HG02885 (cell line): Measurements from ENCODE around the gene GFRA4.

ENCODE experiments used
- ATAC-seq: cut with Tn5 transposase; IDR thresholded peaks from one replicate; pipeline ENCODE4 v1.9.1; 2021; ENCODE audit warnings: mild to moderate bottlenecking; ENCODE audit not compliant: unreplicated experiment, poor library complexity

The GFRA4 gene

GRCh38 chr20:3696200-3696599 is 33.0 kb upstream of the GFRA4 start:
- no peak for ATAC-seq

- ATAC-seq, result no peak
Measured at GRCh38 chr20:3694864-3695263, 31.7 kb upstream of the GFRA4 start.

GRCh38 chr20:3693376-3693775 is 30.2 kb upstream of the GFRA4 start:
- ATAC-seq, result no peak

DNA sequence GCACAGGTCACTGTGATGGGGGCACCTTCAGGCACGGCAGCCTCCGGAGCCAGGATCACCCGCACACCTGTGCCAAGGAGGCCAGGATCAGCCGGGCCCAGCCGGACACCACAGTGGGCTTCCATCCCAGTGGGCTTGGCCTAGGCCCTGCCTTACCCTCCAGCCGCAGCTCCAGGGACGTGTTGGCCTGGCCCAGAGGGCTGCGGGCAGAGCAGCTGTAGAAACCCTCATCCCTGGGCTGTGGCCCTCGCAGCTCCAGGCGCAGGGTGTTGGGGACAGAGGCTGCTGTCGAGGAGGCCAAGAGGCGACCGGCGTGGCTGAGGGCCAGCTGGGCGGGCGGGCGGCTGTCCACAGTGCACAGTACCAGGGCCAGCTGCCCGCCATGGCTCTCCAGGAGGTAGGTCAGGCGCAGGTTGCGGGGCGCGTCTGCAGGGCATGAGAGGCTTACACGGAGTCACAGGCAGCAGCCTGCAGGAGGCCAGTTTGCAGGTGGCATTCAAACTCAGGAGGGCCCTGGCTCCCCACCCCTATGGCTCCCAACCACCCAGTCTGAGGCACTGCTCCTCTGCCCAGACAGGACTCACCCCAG is 29.6 kb upstream of the GFRA4 start:
- ATAC-seq, result no peak

DNA sequence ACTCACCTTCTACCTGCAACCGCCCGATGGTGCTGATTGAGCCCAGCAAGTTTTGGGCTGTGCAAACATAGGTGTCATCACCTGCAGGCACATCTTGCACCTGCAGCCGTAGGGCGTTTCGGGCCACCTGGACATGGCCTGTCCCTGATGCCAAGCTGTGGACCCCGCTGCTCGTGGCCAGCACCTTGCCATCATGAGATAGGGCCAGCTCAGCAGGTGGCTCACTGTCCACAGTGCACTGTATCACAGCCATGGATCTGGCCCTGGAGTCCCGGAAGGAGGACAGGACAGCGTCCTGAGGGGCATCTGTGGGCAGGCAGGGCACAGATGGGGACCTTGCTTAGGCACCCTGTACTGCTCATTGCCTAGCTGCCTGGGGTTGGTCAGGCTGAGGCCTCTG is 28.7 kb upstream of the GFRA4 start:
- ATAC-seq, result no peak

- no peak for ATAC-seq
Measured at GRCh38 chr20:3691306-3691705, 28.1 kb upstream of the GFRA4 start.

GRCh38 chr20:3690413-3690812 is 27.2 kb upstream of the GFRA4 start:
- ATAC-seq, result no peak

- no peak for ATAC-seq
Measured at GRCh38 chr20:3689978-3690377, 26.8 kb upstream of the GFRA4 start.

DNA sequence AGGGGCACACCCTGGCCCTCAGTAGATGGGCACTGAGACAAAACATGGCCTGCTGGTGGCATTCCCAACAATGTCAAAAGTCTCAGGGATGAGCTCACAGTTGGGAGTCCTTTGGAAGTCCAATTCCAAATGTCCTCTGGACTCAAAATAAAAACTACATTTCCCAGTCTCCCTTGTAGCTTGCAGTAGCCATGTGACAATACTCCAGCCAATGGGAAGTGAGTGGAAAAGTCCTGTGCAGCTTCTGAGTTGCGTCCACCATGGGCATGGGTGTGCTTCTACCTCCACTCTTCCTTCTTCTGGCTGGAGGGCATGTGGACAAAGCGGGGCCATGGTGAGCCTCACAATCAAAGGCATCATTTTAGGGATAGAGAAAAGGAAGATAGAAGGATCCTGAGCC is 24.5 kb upstream of the GFRA4 start:
- ATAC-seq, result no peak

- no peak for ATAC-seq
Measured at GRCh38 chr20:3686867-3687321, 23.7 kb upstream of the GFRA4 start.

GRCh38 chr20:3686421-3686820 is 23.2 kb upstream of the GFRA4 start:
- no peak for ATAC-seq

DNA sequence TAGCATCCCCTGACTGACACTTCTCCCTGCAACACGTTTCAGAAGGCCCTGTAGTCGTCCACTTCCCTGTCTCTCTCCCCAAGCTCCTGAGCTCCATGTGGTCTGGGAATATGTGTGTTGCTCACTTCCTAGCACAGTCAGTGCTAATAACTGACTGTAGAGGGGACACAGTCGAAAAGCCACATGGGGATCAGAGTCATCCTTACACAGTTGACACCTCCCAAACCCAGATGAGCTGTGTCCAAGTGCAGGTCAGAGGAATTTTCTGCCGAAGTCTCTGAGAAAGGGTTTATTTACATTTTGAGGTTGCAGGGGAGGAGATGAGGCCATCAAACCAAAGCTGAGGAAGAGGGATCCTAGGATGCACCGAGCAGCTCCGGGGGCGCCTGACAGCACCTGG is 22.1 kb upstream of the GFRA4 start:
- ATAC-seq, result no peak

DNA sequence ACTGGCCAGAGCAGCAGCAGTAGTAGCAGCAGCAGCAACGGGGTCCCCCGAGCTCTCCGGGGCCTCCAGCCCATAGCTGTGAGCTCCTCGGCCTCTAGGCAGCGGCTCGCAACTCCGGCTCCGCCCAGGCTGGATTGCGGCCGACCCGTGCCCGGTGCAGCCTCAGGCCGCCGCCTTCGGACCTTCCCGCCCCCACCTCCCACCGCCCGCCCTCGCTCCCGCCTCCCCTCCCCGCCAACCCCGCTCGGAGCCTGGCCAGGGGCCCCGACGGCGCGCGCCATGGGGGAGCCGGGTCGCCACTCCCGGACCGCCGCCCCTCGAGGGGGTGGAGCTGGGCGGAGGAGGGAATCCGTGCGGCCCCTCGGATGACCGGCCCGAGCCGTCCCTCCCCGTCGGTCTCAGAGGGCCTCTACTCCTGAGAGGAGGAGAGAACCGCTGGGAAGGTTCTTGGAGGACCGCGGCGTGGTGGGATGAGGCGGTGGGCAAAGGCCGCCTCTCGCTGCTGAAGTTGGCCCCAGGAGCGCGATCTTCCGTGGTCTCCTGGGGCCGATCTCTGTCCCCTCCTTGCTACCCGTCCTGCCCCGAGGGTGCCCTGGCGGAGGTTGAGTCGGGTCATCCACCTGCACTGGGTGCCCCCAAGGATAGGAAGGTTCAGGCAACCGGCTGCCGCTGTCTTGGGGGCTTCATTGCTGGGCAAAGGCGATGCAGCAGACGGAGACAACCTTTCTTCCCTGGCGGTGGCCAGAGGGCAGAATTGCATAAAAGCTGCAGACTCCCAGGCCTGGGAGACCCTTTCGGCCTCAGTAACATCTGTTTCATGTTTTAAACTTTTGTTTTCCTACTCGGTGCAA is 19.0 kb upstream of the GFRA4 start, which contains the start of gene ADAM33:
TSS of gene ADAM33 (minus strand) at position 80 of the 851 bp plus-strand sequence. CDS start at position 74, 6 bp downstream.
- no peak for ATAC-seq

DNA sequence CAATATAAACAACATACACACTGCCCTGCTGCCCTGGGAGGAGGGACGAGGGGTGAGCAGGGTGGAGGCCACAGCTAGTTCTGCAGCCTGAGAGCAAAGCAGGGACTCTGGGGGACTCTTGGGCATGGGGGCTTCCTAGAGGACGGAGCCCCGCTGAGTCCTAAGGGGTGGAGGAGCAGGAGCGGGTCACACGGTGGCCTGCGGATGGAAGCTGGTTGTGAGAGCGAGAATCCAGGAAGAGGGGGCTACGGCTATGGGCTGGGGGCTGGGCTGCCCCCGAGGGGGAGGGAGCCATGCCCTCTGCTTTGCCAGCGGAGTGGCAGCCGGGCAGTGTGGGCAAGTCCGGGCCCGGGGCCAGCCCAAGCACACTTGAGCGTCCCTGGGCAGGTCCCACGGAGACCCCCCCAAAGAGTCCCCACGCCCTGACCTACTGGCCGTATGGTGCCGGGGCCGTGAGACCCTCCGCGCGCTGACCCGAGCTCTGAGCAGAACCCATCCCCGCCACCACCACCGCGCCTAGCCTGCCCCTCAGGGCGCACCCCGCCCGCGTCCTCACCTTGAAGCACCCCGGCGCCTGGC is 18.2 kb upstream of the GFRA4 start:
- ATAC-seq, result no peak

- ATAC-seq, result no peak
Measured at GRCh38 chr20:3680701-3681351, 17.6 kb upstream of the GFRA4 start.

- no peak for ATAC-seq
Measured at GRCh38 chr20:3679749-3680700, 16.8 kb upstream of the GFRA4 start.

DNA sequence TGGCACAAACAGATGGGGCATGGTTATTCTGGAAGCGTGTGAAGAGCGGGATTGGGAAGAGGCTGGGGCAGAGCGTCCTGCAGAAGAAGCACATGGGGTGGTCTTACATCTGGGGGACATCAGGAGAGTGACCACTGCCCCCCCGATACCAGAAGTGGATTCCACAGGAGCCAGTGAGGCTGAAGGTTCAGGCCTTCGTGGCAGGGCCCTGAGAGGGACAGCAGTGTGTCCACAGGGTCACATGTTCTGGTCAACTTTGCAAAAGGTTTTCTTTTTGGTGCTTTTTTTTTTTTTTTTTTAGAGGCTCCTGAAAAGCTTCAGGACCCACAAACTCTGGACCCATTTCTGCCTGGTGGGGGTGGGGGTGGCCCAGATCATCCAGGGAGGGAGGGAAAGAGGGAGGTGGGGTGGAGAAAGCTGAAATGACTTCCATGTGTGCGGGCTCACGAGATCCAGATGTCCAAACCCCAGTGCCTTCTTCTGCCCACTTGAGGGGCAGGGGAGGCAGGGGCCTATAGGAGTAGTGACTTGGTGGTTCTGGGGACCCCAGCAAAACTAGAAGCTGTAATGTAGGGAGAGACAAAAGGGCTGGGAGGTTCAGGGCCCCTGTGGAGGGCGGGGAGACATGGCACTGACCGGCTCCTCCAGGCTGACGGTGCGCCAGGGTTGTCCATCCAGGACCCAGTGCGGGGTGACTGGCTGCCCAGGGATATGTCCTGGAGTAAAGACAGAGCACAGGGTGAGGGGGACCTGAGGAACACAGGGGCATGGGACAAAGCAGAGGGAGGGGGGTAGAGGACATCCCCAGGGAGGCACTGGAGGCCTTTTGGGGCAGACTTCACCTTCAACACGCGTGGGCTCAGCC is 15.9 kb upstream of the GFRA4 start:
- ATAC-seq, result no peak

DNA sequence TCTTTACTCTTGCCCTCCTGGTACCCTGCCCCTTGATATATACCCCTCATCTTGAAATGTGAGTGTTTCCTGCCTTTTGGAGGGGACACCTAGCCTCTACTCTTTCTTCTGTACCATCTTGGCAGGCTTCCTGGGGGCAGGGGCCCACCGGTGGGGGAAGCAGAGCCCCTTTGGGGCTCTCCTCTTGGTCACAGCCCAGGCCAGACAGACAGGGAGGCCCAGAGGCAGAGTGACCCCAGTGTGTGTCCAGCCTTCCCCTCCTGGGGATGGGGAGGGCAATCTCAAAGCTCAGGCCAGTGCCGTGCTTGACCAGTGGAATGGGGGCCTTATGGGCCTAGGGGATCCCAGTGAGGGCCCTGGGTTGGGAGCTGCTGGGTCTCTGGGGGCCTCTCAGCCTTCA is 15.0 kb upstream of the GFRA4 start:
- no peak for ATAC-seq

GRCh38 chr20:3677733-3678132 is 14.5 kb upstream of the GFRA4 start:
- ATAC-seq, result no peak
